GM12878 (cell line): Measurements from ENCODE around the gene NRG3. TPM values are rescaled to one million over a fixed set of nuclear protein-coding genes. Genes with fewer than 3 reads are reported as not detected.

Experiments
- ATAC-seq: fragments of 200-7000 bp; cut with Tn5 transposase; 3 replicates; pipeline ENCODE4 v1.9.1; 2020; ENCODE audit warnings: mild to moderate bottlenecking, moderate library complexity
- BruUV-seq: library from RNA; stranded (reverse); fragments of 400-500 nt; replicated peaks from 2 replicates; lab custom pipeline; 2021; lab: Mats Ljungman, UMichigan
- CTCF ChIA-PET: fragments of 300-600 bp; sonication (Branson Sonifier 250); formaldehyde crosslinking; extraction: SDS; loops from one replicate; lab custom pipeline; 2021; ENCODE audit warnings: inconsistent platforms; lab: Yijun Ruan, JAX
- POLR2A ChIA-PET: fragments of 350-600 bp; formaldehyde crosslinking; extraction: SDS; loops from one replicate; lab custom pipeline; 2021; ENCODE audit warnings: inconsistent platforms; lab: Charles Lee
- RAD21 ChIA-PET: fragments of 300-600 bp; sonication (Branson Sonifier 250); formaldehyde crosslinking; loops from one replicate; lab custom pipeline; 2023; ENCODE audit warnings: antibody characterized with exemption; ENCODE audit not compliant: unreplicated experiment; lab: Charles Lee
- SMC1A ChIA-PET: fragments of 300-600 bp; sonication (Branson Sonifier 250); formaldehyde crosslinking; loops from one replicate; lab custom pipeline; 2023; ENCODE audit not compliant: unreplicated experiment, uncharacterized antibody; lab: Charles Lee
- DNase-seq: peaks from one replicate; pipeline ENCODE4 v3.0.0-alpha.2; 2011; ENCODE audit warnings: low read depth, low spot score
- FAIRE-seq: peaks from 3 replicates; lab custom pipeline; 2011; peaks lifted over from hg19 to GRCh38; lab: Jason Lieb, UNC
- H2AFZ ChIP-seq: 2 replicates; pipeline ENCODE4 v1.6.0; 2011; ENCODE audit warnings: low read depth, low read length, control low read depth; ENCODE audit not compliant: control insufficient read depth
- H3K27ac ChIP-seq: 2 replicates; pipeline ENCODE4 v1.5.1; 2011; ENCODE audit warnings: control low read depth; ENCODE audit not compliant: control insufficient read depth, insufficient read depth
- H3K27me3 ChIP-seq, 2 experiments: replicated peaks in 1 of 2; 2 replicates each; pipeline versions ENCODE4 v1.6.0 to v1.6.1; 2011; ENCODE audit warnings: low read length in 1 of 2; ENCODE audit not compliant: control insufficient read depth in 2 of 2, insufficient read depth in 2 of 2
- H3K36me3 ChIP-seq, 2 experiments: 2 replicates each; pipeline ENCODE4 v1.5.1; 2011; ENCODE audit warnings: low read length in 1 of 2; ENCODE audit not compliant: control insufficient read depth in 2 of 2, insufficient read depth in 2 of 2
- H3K4me1 ChIP-seq: 2 replicates; pipeline ENCODE4 v1.6.1; 2011; ENCODE audit warnings: mild to moderate bottlenecking, low read length, moderate library complexity, mixed read lengths; ENCODE audit not compliant: control insufficient read depth, insufficient read depth
- H3K4me2 ChIP-seq: 2 replicates; pipeline ENCODE4 v1.6.0; 2011; ENCODE audit warnings: control low read depth; ENCODE audit not compliant: control insufficient read depth, insufficient read depth
- H3K4me3 ChIP-seq: fragments of 200-600 bp; sonication (generic); 2 replicates; pipeline ENCODE4 v1.5.1; 2016
- H3K79me2 ChIP-seq: 2 replicates; pipeline ENCODE4 v1.6.0; 2011; ENCODE audit warnings: low read length; ENCODE audit not compliant: control insufficient read depth, insufficient read depth
- H3K9ac ChIP-seq: 2 replicates; pipeline ENCODE4 v1.8.0; 2011; ENCODE audit warnings: low read length, control low read depth, mixed read lengths; ENCODE audit not compliant: control insufficient read depth, insufficient read depth
- H3K9me3 ChIP-seq: replicated peaks from 3 replicates; pipeline ENCODE4 v1.5.1; 2011; ENCODE audit warnings: mild to moderate bottlenecking, low read length; ENCODE audit not compliant: control insufficient read depth, insufficient read depth
- H4K20me1 ChIP-seq: 2 replicates; pipeline ENCODE4 v1.6.0; 2011; ENCODE audit not compliant: control insufficient read depth, insufficient read depth
- ATF2 ChIP-seq: IDR thresholded peaks from 2 replicates; pipeline ENCODE4 v1.6.1; 2012; ENCODE audit warnings: low read length, inconsistent platforms
- E2F4 ChIP-seq: IDR thresholded peaks from 2 replicates; pipeline ENCODE4 v1.6.1; 2012; ENCODE audit warnings: low read depth, low read length, improper control_type of control experiment
- IKZF2 ChIP-seq, 2 experiments: fragments of 450-650 bp; IDR thresholded peaks; 2 replicates each; pipeline ENCODE4 v1.6.1; 2017; ENCODE audit warnings: mild to moderate bottlenecking in 2 of 2, moderate library complexity in 2 of 2
- MEF2B ChIP-seq: fragments of 450-650 bp; IDR thresholded peaks from 2 replicates; pipeline ENCODE4 v1.6.1; 2018; ENCODE audit warnings: mild to moderate bottlenecking, moderate library complexity; ENCODE audit not compliant: partially characterized antibody, poor library complexity, severe bottlenecking
- SMAD1 ChIP-seq: fragments of 450-650 bp; IDR thresholded peaks from 2 replicates; pipeline ENCODE4 v1.6.1; 2018; ENCODE audit warnings: mild to moderate bottlenecking, low read depth; ENCODE audit not compliant: partially characterized antibody
- ZNF274 ChIP-seq: IDR thresholded peaks from one replicate; pipeline ENCODE4 v1.8.0; 2011; ENCODE audit not compliant: insufficient read length, insufficient read depth
- ZZZ3 ChIP-seq: IDR thresholded peaks from 2 replicates; pipeline ENCODE4 v1.6.1; 2011; ENCODE audit warnings: low read depth; ENCODE audit not compliant: control insufficient read depth, insufficient read length
- WGBS: methylation state at CpG from one replicate; pipeline ENCODE4 v1.1.6; 2016; ENCODE audit warnings: low lambda C conversion rate; ENCODE audit not compliant: insufficient replicate concordance, insufficient coverage; ENCODE audit errors: missing lambda C conversion rate; 5-methylcytosine and 5-hydroxymethylcytosine counted together
- in situ Hi-C: fragments of 300-500 bp; cut with MboI; formaldehyde crosslinking; loops from 9 replicates; pipeline ENCODE4 v1.14.3; 2018; ENCODE audit warnings: mixed read lengths
- intact Hi-C: fragments of 100-400 bp; cut with micrococcal nuclease; formaldehyde crosslinking; loops from one replicate; pipeline ENCODE4 v1.14.2; 2022; ENCODE audit not compliant: unreplicated experiment
- polyA plus RNA-seq, 11 experiments: library from polyadenylated mRNA; depleted of rRNA in 4 of 11; unstranded in 6 of 11; stranded (reverse) in 5 of 11; fragments of >200 nt; fragmentation: Nextera tagmentation in 4 of 11; fragmentation: Illumina TruSeq in 1 of 11; extraction: Ambion mirVana in 4 of 11; extraction: Trizol in 1 of 11; gene quantifications; 1 replicate in 1 of 11; 2 replicates in 10 of 11; pipeline versions ENCODE4 v1.2.1 to v1.2.3, GENCODE V29; 2011 to 2016; ENCODE audit warnings: inconsistent platforms in 2 of 11, missing spikeins in 2 of 11, low read depth in 1 of 11
- total RNA-seq, 4 experiments: library from RNA; depleted of rRNA in 3 of 4; stranded (reverse); fragments of >200 nt in 3 of 4; fragmentation: Illumina TruSeq in 1 of 4; extraction: Trizol in 1 of 4; gene quantifications; 2 replicates each; pipeline versions ENCODE4 v1.2.1 to v1.2.3, GENCODE V29; 2013 to 2021
- TF ChIP-seq, protein P1 (sequence below): fragments of 450-650 bp; IDR thresholded peaks from 2 replicates; pipeline ENCODE4 v1.6.1; 2017; ENCODE audit warnings: antibody characterized with exemption, mild to moderate bottlenecking, moderate library complexity
- TF ChIP-seq, protein P2 (sequence below): fragments of 450-650 bp; IDR thresholded peaks from 2 replicates; pipeline ENCODE4 v1.6.1; 2016; ENCODE audit warnings: mild to moderate bottlenecking
- TF ChIP-seq, protein P3 (sequence below): IDR thresholded peaks from 2 replicates; pipeline ENCODE4 v1.6.1; 2011; ENCODE audit warnings: low read depth, low read length, improper control_type of control experiment, borderline replicate concordance

Gene NRG3
- total and polyA plus RNA-seq, 10 of the 15 experiments (the other 5 are each of a cell fraction or from before 2014, with no cell fraction given): 0.03 to 0.41 (median 0.17) TPM; not detected in 3

- RAD21 ChIA-PET: interaction anchor here (1.3 to 3.7 kb wide), 2 partner anchors 18 to 37 kb away, joined by 3 to 15 read pairs; no protein-coding TSS in a partner anchor
Measured at GRCh38 chr10:82932451-82932850, 1057.5 kb downstream of the NRG3 start.

More at GRCh38 chr10:82932451-82932850, 1057.5 kb downstream of the NRG3 start:
- no peaks in the 10 kb centered on the region for H4K20me1 ChIP-seq
- H3K4me3 ChIP-seq: no peak overlapping the region
- BruUV-seq: no TSS peak
- no peak overlapping the region for H3K4me2 ChIP-seq
- intact Hi-C loops (no loop called here), in situ Hi-C loops (no loop called here)
- no peaks in the 10 kb centered on the region for H3K9me3 ChIP-seq
- WGBS: 0% methylated on average over 2 of the region's 3 CpGs
- no peak overlapping the region for H3K9ac ChIP-seq
- TF ChIP-seq, protein P1, sequence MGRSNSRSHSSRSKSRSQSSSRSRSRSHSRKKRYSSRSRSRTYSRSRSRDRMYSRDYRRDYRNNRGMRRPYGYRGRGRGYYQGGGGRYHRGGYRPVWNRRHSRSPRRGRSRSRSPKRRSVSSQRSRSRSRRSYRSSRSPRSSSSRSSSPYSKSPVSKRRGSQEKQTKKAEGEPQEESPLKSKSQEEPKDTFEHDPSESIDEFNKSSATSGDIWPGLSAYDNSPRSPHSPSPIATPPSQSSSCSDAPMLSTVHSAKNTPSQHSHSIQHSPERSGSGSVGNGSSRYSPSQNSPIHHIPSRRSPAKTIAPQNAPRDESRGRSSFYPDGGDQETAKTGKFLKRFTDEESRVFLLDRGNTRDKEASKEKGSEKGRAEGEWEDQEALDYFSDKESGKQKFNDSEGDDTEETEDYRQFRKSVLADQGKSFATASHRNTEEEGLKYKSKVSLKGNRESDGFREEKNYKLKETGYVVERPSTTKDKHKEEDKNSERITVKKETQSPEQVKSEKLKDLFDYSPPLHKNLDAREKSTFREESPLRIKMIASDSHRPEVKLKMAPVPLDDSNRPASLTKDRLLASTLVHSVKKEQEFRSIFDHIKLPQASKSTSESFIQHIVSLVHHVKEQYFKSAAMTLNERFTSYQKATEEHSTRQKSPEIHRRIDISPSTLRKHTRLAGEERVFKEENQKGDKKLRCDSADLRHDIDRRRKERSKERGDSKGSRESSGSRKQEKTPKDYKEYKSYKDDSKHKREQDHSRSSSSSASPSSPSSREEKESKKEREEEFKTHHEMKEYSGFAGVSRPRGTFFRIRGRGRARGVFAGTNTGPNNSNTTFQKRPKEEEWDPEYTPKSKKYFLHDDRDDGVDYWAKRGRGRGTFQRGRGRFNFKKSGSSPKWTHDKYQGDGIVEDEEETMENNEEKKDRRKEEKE: no peak
- TF ChIP-seq, protein P2, sequence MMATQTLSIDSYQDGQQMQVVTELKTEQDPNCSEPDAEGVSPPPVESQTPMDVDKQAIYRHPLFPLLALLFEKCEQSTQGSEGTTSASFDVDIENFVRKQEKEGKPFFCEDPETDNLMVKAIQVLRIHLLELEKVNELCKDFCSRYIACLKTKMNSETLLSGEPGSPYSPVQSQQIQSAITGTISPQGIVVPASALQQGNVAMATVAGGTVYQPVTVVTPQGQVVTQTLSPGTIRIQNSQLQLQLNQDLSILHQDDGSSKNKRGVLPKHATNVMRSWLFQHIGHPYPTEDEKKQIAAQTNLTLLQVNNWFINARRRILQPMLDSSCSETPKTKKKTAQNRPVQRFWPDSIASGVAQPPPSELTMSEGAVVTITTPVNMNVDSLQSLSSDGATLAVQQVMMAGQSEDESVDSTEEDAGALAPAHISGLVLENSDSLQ: no peak
- TF ChIP-seq ZNF274 (no peak), IKZF2 (IDR thresholded peaks at IDR 0.05) (no peak), E2F4 (no peak), SMAD1 (no peak), MEF2B (no peak), ATF2 (no peak), ZZZ3 (no peak)
- TF ChIP-seq, protein P3, sequence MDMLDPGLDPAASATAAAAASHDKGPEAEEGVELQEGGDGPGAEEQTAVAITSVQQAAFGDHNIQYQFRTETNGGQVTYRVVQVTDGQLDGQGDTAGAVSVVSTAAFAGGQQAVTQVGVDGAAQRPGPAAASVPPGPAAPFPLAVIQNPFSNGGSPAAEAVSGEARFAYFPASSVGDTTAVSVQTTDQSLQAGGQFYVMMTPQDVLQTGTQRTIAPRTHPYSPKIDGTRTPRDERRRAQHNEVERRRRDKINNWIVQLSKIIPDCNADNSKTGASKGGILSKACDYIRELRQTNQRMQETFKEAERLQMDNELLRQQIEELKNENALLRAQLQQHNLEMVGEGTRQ: no peak
- TF ChIP-seq, all 136 proteins: peak for 0
- SMC1A ChIA-PET: interaction anchor here (1.2 to 1.3 kb wide), 2 partner anchors 18 to 22 kb away, joined by 3 to 6 read pairs; no protein-coding TSS in a partner anchor
- CTCF ChIA-PET: interaction anchor here (0.7 to 1.6 kb wide), 3 partner anchors 16 to 121 kb away, joined by 3 to 5 read pairs (median 4); no protein-coding TSS in a partner anchor
- DNase-seq (no peak), ATAC-seq (no peak), FAIRE-seq (no peak)
- no peaks in the 10 kb centered on the region for H3K36me3 ChIP-seq
- H3K27ac ChIP-seq: no peak overlapping the region
- no peak overlapping the region for H2AFZ ChIP-seq
- no peaks in the 10 kb centered on the region for H3K27me3 ChIP-seq
- no peaks in the 10 kb centered on the region for H3K4me1 ChIP-seq
- H3K79me2 ChIP-seq: no peaks in the 10 kb centered on the region
- POLR2A ChIA-PET: no interaction called here
